ENCODE data around the gene SLC10A3. TPM values are rescaled to one million over a fixed set of nuclear protein-coding genes. Genes with fewer than 3 reads are reported as not detected.

The SLC10A3 gene
- total and polyA plus RNA-seq, 2 donors from 2014 or later: 19.0 to 27.3 TPM

- no peak overlapping the region for H3K27ac ChIP-seq (ENCODE audit: low read depth in 2 of 2, low read length in 2 of 2)
- intact Hi-C loops (cut with DNase I): no loop called here
- no peaks in the 10 kb centered on the region for H3K36me3 ChIP-seq (ENCODE audit: control insufficient read depth in 2 of 3, insufficient read depth in 3 of 3, low read length in 3 of 3)
- H3K9ac ChIP-seq (ENCODE audit: low read length in 3 of 3): no peak overlapping the region
- no peaks in the 10 kb centered on the region for H3K27me3 ChIP-seq (ENCODE audit: control insufficient read depth, insufficient read depth, low read length)
- no peak for TF ChIP-seq CTCF (IDR thresholded peaks at IDR 0.05; ENCODE audit: borderline replicate concordance, extremely low read depth, insufficient read depth)
- no peak overlapping the region for H3K4me3 ChIP-seq (ENCODE audit: low read length in 3 of 3)
- DNase-seq: peak in 1 of 5 donors; percentile 54
- FAIRE-seq: no peak
- no peaks in the 10 kb centered on the region for H3K9me3 ChIP-seq (ENCODE audit: control insufficient read depth in 2 of 3, insufficient read depth in 1 of 3, low read length in 3 of 3)
- peaks cover 0 to 4% (median 0%) of the 10 kb centered on the region in 3 donors for H3K4me1 ChIP-seq (ENCODE audit: control insufficient read depth in 2 of 3, insufficient read depth in 2 of 3, low read depth in 1 of 3, low read length in 3 of 3)
Measured at GRCh38 chrX:154476821-154477220, 13.6 kb downstream of the SLC10A3 start.

GRCh38 chrX:154473683-154474082 lies 16.7 kb downstream of the SLC10A3 start:
- intact Hi-C loops (cut with DNase I): no loop called here
- no peak for FAIRE-seq
- peak in 1 of 5 donors; percentile 16 for DNase-seq

GRCh38 chrX:154472685-154473632 lies 17.5 kb downstream of the SLC10A3 start:
- intact Hi-C loops (cut with DNase I): no loop called here
- Histone ChIP-seq H3K4me1 (ENCODE audit: control insufficient read depth in 2 of 3, insufficient read depth in 2 of 3, low read depth in 1 of 3, low read length in 3 of 3) (peaks cover 0 to under 1% (median 0%) of the 10 kb centered on the region in 3 donors), H3K4me3 (ENCODE audit: low read length in 3 of 3) (no peak overlapping the region), H3K27ac (ENCODE audit: low read depth in 2 of 2, low read length in 2 of 2) (no peak overlapping the region), H3K27me3 (ENCODE audit: control insufficient read depth, insufficient read depth, low read length) (no peaks in the 10 kb centered on the region), H3K36me3 (ENCODE audit: control insufficient read depth in 2 of 3, insufficient read depth in 3 of 3, low read length in 3 of 3) (no peaks in the 10 kb centered on the region), H3K9me3 (ENCODE audit: control insufficient read depth in 2 of 3, insufficient read depth in 1 of 3, low read length in 3 of 3) (no peaks in the 10 kb centered on the region), H3K9ac (ENCODE audit: low read length in 3 of 3) (no peak overlapping the region)
- DNase-seq (peak in 1 of 5 donors; percentile 59), FAIRE-seq (no peak)
- no peak for TF ChIP-seq CTCF (IDR thresholded peaks at IDR 0.05; ENCODE audit: borderline replicate concordance, extremely low read depth, insufficient read depth)

More at GRCh38 chrX:154473683-154474082, 16.7 kb downstream of the SLC10A3 start:
- peaks cover 0 to 4% (median 0%) of the 10 kb centered on the region in 3 donors for H3K4me1 ChIP-seq (ENCODE audit: control insufficient read depth in 2 of 3, insufficient read depth in 2 of 3, low read depth in 1 of 3, low read length in 3 of 3)
- H3K9ac ChIP-seq (ENCODE audit: low read length in 3 of 3): no peak overlapping the region
- H3K9me3 ChIP-seq (ENCODE audit: control insufficient read depth in 2 of 3, insufficient read depth in 1 of 3, low read length in 3 of 3): no peaks in the 10 kb centered on the region
- no peak overlapping the region for H3K27ac ChIP-seq (ENCODE audit: low read depth in 2 of 2, low read length in 2 of 2)
- no peaks in the 10 kb centered on the region for H3K27me3 ChIP-seq (ENCODE audit: control insufficient read depth, insufficient read depth, low read length)
- no peak for TF ChIP-seq CTCF (IDR thresholded peaks at IDR 0.05; ENCODE audit: borderline replicate concordance, extremely low read depth, insufficient read depth)
- H3K4me3 ChIP-seq (ENCODE audit: low read length in 3 of 3): no peak overlapping the region
- H3K36me3 ChIP-seq (ENCODE audit: control insufficient read depth in 2 of 3, insufficient read depth in 3 of 3, low read length in 3 of 3): no peaks in the 10 kb centered on the region
